ENCODE results near the gene COG8.
"Not testable (repeated sequence)": the region's sequence is repeated elsewhere in the genome, so short reads cannot be mapped to it uniquely, and the experiment has no call there.

The COG8 gene, protein sequence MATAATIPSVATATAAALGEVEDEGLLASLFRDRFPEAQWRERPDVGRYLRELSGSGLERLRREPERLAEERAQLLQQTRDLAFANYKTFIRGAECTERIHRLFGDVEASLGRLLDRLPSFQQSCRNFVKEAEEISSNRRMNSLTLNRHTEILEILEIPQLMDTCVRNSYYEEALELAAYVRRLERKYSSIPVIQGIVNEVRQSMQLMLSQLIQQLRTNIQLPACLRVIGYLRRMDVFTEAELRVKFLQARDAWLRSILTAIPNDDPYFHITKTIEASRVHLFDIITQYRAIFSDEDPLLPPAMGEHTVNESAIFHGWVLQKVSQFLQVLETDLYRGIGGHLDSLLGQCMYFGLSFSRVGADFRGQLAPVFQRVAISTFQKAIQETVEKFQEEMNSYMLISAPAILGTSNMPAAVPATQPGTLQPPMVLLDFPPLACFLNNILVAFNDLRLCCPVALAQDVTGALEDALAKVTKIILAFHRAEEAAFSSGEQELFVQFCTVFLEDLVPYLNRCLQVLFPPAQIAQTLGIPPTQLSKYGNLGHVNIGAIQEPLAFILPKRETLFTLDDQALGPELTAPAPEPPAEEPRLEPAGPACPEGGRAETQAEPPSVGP

DNA sequence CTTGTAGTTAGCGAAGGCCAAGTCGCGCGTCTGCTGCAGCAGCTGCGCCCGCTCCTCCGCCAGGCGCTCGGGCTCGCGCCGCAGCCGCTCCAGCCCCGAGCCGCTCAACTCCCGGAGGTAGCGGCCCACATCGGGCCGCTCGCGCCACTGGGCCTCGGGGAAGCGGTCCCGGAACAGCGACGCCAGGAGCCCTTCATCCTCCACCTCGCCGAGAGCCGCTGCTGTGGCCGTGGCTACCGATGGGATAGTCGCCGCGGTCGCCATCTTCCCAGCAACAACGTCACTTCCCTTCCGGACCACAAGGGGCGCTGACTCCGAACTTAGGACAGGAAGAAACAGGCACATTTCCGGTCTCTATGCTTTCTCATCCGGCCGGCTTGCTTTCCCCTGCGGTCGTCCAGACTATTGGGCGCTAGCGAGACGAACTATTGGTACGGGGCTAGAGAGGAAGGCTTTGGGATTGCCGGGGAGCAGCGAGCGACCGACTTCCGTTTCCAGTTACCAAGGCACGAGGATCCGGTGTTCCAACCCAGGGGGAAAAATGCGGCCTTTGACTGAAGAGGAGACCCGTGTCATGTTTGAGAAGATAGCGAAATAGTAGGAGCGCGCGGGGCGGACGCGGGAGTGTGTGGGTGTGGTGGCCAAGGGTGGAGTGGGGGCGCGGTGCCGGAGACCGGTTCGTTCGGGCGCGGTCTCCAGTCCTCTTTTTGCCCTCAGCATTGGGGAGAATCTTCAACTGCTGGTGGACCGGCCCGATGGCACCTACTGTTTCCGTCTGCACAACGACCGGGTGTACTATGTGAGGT is at the start of gene COG8, which contains the start of gene NIP7:
Gene COG8 (minus strand): TSS at position 276 of the 806 bp plus-strand sequence. CDS start 12 bp downstream, at position 264.
Gene NIP7 (plus strand): TSS at position 484 of the 806 bp plus-strand sequence. CDS start 58 bp downstream, at position 542.
- peak; percentile 90 for FAIRE-seq

DNA sequence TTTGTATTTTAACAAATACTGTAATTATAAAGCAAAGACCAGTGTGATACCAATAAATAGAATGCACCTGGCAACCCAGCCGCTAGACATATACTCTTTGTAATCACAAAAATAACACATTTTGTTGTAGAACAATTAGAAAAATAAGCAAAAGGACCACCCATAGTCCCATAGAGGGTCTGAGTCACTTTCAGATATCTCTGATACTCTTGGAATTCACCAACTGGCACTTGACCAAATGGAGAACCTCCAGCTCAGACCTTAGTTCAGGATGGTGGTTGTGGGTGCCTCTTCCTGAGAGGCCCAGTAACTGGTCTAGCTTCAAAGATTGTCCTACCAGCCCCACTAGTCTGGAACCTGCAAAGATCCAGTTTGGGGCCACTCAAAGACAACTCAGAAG is 47.2 kb upstream of the COG8 start:
- FAIRE-seq, result no peak

DNA sequence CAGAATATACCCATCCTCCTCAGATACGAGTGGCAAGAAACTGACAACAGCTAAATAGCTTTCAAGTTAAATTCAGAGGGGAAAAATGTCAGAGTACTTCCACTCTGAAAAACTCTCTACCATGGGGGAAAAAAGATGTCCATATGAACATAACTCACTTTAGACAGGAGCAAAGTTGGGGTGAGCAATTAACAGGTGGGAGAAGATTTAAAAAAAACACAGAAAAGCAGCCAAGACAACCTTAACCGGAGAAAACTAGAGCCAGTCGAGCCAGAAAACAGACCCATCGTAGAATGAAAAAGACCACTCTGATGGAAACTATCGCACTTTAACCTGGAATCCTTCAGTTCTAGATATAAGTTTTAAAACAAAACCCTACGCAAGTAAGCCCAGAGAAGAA is 45.6 kb upstream of the COG8 start:
- no peak for FAIRE-seq

DNA sequence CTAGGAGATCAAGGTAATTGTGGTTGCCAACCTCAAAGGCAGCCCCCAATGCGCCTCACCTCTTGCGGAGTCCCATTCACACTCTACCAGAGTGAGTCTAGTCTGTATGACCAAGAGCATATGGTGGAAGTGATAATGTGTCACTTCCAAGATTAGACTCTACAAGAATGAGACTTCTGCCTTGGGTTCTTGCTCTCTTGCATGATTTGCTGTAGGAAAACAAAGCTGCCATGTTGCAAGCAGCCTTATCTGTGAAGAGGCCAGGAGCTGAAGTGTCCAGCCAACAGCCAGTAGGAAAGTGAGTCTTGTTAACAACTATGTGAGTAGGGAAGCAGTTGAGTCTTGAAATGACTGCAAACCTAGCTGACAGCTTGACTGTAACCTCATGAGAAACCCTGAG is 43.1 kb upstream of the COG8 start:
- no peak for FAIRE-seq

DNA sequence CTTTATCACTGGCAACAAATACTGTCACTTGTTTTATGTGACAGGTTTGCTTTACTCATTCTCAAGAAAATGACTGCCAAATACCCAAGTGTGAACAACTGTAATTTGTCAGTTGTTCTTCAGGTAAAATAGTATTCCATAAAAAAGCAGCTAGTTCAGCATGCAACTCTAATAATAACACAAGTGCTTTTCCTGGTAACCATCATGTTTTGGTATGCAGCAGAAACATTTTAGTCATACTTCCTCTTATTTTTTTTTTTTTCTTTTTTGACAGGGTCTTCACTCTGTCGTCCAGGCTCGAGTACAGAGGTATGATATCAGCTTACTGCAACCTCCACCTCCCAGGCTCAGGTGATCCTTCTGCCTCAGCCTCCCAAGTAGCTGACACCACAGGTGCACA is 41.9 kb upstream of the COG8 start:
- no peak for FAIRE-seq

DNA sequence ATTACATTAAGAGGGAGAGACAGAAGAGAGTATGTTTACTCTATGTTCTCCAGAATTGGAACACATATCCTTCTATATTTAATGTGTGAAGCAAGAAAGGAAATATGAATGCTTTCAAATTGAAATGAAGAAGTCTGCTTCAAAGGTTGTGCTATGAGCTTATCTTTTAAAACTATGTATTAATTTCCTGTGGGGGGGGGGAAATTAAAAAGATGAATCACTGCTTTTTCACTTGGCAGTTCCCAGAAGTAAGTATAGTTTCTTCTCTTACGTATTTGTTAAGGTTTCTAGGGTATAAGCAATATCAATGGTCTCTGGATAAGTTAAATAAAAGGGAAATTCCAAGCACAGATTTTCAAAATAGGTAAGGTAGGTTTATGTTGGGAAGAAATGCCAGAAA is 39.4 kb upstream of the COG8 start:
- FAIRE-seq, result no peak

DNA sequence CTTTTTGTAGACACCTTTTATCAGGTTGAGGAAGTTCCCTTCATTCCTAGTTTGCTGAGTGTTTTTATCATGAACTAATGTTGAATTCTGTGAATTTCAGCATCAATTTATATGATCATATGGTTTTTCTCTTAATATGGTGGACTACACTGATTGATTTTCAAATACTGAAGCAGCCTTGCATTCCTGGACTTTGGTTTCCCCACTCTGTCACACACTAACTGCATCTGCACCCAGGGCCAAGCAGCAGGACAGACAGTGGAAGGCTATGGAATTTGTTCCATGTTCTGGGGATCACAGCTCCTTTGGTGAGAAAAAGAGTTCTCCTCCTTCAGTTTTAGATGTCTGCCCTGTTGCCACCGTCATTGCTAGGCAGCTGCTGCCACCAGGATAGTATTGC is 38.7 kb upstream of the COG8 start:
- no peak for FAIRE-seq

DNA sequence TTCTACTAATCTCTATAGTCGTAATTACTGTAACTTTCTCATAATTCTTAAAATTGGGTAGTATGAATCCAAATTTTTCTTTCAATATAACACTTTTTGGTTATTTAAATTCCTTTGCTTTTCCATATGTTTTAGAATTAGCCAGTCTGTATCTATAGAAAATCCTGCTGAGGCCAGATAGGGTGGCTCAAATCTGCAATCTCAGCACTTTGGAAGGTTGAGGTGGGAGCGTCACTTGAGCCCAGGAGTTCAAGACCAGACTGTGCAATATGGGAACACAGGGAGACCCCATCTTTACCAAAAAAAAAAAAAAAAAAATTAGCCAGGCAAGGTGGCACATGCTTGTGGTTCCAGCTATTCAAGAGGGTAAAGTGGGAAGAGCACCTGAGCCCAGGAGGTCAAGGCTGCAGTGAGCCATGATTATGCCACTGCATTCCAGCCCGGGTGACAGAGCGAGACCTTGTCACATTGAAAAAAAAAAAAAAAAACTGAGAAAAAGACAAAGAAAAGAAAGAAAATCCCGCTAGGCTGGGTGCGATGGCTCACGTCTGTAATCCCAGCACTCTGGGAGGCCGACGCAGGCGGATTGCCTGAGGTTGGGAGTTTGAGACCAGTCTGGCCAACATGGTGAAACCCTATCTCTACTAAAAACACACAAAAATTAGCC is 37.2 kb upstream of the COG8 start:
- no peak for FAIRE-seq

DNA sequence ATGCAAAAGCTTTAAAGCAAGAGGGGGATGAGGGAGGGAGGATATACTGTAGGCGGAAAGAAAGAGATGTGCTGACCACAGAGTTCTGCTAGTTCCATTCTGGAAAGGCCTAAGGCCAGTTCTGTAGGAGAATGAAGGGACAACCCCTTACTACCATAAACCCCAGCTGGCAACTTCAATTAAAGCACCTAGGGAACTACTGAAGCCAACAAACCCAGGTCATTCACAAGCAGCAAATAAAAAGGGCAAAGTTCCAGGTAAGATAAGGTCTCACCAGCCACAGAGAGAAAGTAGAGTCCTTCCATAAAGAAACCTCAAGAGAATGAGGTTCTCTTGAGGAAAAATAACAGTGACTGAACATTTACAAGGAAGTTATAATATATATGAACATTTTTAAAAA is 33.7 kb upstream of the COG8 start:
- no peak for FAIRE-seq

DNA sequence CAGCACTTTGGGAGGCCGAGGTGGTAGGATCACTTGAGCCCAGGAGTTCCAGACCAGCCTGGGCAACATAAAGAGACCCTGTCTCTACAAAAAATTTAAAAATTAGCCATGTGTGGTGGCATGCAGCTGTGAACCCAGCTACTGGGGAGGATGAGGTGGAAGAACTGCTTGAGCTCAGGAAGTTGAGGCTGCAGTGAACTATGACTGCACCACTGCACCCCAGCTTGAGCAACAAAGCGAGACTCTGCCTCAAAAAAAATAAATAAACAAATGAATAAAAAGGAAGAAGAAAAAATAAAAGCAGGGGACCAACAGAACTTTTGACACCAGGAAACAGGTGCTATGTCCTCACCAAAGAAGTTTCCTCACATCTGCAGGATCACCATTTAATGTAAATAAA is 32.2 kb upstream of the COG8 start:
- no peak for FAIRE-seq

DNA sequence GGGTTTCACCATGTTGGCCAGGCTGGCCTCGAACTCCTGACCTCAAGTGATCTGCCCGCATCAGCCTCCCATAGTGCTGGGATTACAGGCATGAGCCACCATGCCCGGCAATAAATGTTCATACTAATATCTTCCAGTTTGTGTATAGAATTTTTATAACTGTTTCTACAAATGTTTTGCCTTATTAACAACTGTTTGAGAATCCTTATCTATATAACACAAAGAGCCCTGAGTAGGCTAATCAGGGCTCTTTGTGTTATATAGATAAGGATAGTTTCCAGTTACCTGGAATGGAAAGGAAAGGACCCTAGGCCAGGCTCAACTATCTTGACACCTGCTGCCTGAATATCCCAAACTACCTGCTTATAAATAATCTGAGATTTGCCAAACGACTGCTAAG is 29.5 kb upstream of the COG8 start:
- no peak for FAIRE-seq

DNA sequence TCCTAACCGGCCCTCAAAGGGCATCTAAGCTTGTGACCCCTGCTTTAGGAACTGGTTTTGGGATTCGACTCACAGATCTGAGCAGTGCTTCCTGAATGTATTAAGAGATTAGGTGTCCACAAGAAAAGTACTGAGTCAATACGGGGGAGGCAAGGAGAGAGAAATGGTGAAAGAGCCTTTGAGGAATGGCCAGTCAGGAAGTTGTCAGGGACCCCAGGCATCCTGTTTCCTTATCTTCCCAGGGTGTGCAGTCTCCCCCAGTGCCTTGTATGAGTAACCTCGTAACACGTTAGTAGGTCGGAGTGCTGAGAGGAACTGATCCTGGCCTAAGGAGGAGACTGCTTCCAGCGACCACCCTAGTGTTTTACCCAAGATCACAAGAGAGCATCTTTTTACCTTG is 28.6 kb upstream of the COG8 start:
- FAIRE-seq, result no peak

DNA sequence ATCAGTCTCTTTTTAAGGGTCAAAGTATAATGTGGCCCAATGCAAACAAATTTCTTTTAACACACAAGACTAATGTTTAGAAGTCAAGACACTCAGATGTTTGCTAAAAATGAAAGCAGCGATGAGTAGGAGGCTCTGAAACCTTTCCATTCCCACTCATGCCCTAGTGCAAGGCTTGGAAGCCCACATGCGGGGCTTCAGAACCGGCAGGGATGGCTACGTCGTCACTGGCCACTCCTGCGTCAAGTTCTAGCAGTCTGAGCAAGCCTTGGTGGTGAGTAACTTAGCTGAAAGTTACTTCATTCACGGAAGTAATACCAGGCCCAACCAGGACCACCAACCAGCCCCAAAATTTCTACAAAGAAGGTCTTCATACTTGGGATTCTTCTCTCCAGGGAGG is 27.1 kb upstream of the COG8 start:
- FAIRE-seq, result no peak

DNA sequence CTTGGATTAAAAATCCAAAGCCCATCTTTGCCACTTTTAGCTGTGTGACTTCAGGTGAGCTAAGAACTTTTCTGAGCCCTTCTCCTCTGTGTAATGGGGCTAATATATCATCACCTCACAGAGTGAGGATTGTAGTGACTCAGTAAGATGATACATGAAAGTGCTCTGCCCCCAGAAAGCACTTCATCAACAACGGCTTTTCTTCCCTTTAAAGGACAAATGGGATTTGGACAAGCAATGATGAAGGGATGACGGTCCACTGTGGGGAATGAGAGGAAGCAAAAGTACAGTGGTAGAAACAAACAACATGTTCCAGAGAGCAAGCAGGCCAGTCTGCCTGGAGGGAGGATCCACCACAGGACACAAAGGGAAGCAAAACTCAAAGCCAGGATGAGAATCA is 26.5 kb upstream of the COG8 start:
- no peak for FAIRE-seq

DNA sequence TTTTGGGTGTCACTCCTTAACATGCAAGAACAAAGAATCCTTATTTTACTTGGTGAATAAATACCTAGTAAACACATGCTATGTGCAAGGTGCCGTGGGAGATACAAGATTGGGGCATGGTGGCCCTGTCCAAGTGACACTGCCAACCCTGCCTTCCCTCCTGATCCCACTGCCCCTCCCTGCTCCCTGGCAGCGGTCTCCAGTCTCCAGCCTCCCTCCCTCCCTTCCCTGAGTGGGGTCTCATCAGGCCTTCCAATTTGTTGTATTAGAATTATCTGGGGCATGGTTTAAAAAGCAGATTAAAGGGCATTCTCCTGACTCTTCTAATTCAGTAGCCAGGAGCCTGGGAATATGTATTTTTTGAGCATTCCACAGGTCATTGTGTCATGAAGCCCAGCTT is 24.7 kb upstream of the COG8 start:
- FAIRE-seq, result no peak

DNA sequence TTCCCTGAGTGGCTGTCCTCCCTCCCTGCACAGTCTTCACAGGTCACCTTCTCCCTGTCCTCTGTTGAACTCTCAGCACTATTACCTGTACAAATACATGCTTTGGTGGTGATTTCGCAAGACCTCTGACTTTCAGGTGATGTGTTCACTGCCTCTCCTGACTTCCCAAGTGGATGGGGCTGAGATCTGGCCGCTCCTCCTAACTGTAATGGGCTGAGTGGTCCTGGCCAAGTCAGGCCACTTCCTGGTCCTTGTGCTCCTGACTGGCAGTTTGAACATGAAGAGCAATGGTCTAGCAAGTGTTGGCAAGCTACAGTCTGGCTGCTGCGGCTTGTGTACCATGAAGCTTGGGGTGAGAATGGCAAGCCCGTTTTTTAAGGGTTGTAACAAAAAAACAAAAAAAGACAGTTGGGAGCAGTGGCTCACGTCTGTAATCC is 23.9 kb upstream of the COG8 start:
- FAIRE-seq, result no peak

DNA sequence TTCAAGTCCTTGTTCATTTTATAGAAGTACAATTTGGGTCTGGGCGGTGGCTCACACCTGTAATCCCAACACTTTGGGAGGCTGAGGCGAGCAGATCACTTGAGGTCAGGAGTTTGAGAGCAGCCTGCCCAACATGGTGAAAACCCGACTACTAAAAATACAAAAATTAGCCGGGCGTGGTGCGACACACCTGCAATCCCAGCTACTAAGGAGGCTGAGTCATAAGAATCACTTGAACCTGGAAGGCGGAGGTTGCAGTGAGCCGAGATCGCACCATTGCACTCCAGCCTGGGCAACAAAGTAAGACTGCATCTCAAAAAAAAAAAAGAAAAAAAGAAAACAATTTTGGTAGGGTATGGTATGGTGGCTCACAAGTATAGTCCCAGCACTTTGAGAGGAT is 20.7 kb upstream of the COG8 start:
- not testable (repeated sequence) for FAIRE-seq

DNA sequence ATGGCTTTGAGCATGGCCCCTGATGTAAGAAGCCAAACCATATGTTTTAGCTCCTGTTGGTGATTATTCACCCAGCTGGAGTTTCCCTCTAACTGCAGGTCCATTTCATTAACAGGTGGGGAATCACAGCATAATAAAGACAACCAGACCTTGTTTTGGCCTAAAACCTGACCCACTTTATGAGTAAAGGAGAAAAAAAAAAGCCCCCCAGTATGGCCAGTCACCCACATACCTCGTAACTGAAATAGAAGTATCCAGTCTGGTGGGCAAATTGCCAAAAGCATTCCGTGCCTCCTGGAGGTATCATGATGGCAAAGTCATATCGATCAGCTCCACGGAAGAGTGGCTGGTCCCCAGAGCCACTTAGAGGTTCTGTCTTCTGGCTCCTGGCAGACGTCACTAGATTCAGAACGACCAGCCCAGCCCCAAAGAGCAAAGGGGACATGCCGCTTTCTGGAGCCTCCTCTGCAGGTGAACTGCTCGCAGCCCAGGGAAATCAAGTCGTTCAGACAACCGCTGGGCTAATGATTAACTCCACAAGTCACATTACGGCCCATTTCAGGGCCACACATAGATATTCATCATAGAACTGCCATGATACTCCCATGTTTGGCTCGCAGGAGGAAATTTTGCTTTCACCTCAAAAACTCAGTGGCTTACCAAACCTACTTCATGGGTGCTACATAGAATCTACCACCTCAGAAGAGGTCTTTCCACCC is 12.1 kb upstream of the COG8 start, which contains the start of gene TMED6:
Gene TMED6 (minus strand): TSS at position 478 of the 719 bp plus-strand sequence. CDS start 33 bp downstream, at position 445.
- FAIRE-seq, result no peak

DNA sequence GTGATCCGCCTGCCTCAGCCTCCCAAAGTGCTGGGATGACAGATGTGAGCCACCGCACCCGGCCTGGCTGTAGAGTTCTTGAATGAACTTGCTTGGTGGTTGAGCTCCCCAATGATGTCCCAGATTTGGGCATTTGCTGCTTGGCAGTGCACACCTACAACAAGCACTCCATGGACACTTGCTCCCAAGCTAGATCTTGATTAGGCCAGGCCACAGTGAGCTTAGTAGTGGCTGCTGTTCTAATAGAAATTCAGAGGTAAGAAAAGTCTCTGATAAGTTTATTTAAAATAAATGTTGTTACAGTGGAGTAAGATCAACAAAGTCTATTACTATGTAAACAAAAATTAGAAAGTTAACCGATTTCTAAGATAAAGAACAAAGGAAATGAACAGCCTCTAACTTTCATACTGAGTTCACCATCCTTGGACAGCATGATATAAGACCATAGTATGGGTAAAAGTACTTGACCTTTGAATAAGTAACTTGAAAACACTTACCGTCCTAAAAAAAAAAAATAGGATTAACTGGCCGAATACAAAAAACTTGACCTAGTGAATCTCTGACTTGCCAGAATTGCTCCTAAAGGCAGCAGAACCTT is 11.3 kb upstream of the COG8 start:
- no peak for FAIRE-seq

DNA sequence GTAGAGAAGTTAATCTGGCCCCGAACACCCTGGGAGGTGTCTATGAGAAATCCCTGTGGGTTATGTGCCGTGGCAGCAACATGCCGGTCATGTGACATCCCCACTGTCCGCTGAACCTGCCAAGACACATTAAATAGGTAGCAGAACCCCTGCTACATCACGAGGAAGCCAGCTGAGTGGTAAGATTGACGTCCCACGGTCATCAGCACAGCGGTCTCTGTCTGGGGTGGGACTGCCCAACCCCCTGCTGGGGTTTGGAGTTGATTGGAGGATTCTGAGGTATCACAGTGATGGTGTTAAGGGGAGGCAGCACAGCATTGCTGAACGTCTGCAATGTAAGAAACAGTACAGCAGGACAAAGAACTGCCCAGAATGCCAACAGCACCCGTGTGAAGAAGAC is 10.2 kb upstream of the COG8 start:
- FAIRE-seq, result no peak

DNA sequence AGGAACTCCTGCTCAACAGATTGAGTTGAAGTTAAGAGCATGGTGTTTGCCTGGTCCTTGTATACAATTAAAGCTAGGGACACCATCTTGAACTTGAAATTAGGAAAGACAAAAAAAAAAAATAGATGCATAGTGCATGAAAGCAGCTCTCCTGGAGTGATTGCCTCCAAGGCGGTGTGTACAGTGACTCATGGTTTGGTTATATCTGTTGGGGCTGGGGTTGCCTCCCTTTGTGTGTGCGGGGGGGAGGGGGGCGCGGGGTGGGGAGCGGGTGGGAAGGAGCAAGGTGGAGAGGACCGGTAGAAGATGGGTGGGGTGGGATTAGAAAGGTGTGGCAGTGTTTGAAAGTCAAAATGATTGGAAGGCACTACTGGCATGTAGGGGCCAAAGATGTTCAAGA is 8.9 kb upstream of the COG8 start:
- no peak for FAIRE-seq

DNA sequence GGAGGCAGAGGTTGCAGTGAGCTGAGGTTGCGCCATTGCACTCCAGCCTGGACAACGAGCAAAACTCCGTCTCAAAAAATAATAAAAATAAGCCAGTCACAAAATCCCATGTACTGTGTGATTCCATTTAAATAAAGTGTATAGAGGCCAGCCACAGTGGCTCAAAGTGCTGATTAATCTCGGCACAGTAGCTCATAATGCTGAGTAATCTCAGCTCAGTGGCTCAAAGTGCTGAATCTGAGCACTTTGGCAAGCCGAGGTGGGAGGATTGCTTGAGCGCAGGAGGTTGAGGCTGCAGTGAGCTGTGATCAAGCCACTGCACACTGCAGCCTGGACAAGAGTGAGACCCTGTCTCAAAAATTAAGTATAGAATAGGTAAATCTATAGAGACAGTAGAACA is 7.3 kb upstream of the COG8 start:
- no peak for FAIRE-seq

Measured in TTC549 (cell line).